Neural cell (in vitro differentiated cells): ENCODE results near the gene ABCG2. TPM values are rescaled to one million over a fixed set of nuclear protein-coding genes. Genes with fewer than 3 reads are reported as not detected.

Experiments used
- H2AFZ ChIP-seq: fragments of 200-600, 300-800 bp; sonication (generic), shearing (Covaris generic); 2 replicates; pipeline ENCODE4 v1.6.0; 2014; ENCODE audit warnings: low read depth, mild to moderate bottlenecking, antibody characterized with exemption, low read length, moderate library complexity
- H3F3A ChIP-seq: fragments of 200-600 bp; shearing (Covaris generic); 2 replicates; pipeline ENCODE4 v1.6.1; 2016; ENCODE audit warnings: mild to moderate bottlenecking, moderate library complexity, mixed read lengths, antibody characterized with exemption, low read length; ENCODE audit not compliant: insufficient read depth, poor library complexity, severe bottlenecking
- H3K27ac ChIP-seq: fragments of 200-600, 300-800 bp; sonication (generic), shearing (Covaris generic); 2 replicates; pipeline ENCODE4 v1.5.1; 2014; ENCODE audit warnings: mild to moderate bottlenecking, low read length, moderate library complexity
- H3K27me3 ChIP-seq: fragments of 300-800, 200-600 bp; sonication (generic), shearing (Covaris generic); 2 replicates; pipeline ENCODE4 v1.6.0; 2014; ENCODE audit warnings: mild to moderate bottlenecking, low read depth, low read length, moderate library complexity; ENCODE audit not compliant: insufficient read depth
- H3K36me3 ChIP-seq: fragments of 300-800, 200-600 bp; sonication (generic), shearing (Covaris generic); 2 replicates; pipeline ENCODE4 v1.5.1; 2014; ENCODE audit warnings: mild to moderate bottlenecking, antibody characterized with exemption, low read length, moderate library complexity; ENCODE audit not compliant: insufficient read depth
- H3K4me2 ChIP-seq: fragments of 300-800, 200-600 bp; sonication (generic), shearing (Covaris generic); 2 replicates; pipeline ENCODE4 v1.6.0; 2014; ENCODE audit warnings: mild to moderate bottlenecking, low read length
- H3K4me3 ChIP-seq: fragments of 300-800, 200-600 bp; sonication (generic), shearing (Covaris generic); 2 replicates; pipeline ENCODE4 v1.5.1; 2014; ENCODE audit warnings: mild to moderate bottlenecking, low read length, moderate library complexity
- H3K79me2 ChIP-seq: fragments of 200-600 bp; shearing (Covaris generic); replicated peaks from 2 replicates; pipeline ENCODE4 v1.6.0; 2014; ENCODE audit warnings: mild to moderate bottlenecking, low read length, moderate library complexity; ENCODE audit not compliant: insufficient read depth
- H3K9ac ChIP-seq: fragments of 300-800, 200-600 bp; sonication (generic), shearing (Covaris generic); 2 replicates; pipeline ENCODE4 v1.6.1; 2016; ENCODE audit warnings: mild to moderate bottlenecking, low read length, mixed read lengths
- H3K9me2 ChIP-seq: fragments of 200-600 bp; shearing (Covaris generic); 2 replicates; pipeline ENCODE4 v1.6.1; 2016; ENCODE audit warnings: mild to moderate bottlenecking, low read length, mixed read lengths; ENCODE audit not compliant: insufficient read depth
- H3K9me3 ChIP-seq: fragments of 200-600, 300-800 bp; sonication (generic), shearing (Covaris generic); 2 replicates; pipeline ENCODE4 v1.6.1; 2016; ENCODE audit warnings: mild to moderate bottlenecking, mixed run types, low read length, moderate library complexity, mixed read lengths
- H4K20me1 ChIP-seq: fragments of 200-600 bp; shearing (Covaris generic); 2 replicates; pipeline ENCODE4 v1.6.1; 2016; ENCODE audit warnings: mild to moderate bottlenecking, mixed run types; ENCODE audit not compliant: insufficient read depth
- EP300 ChIP-seq: fragments of 450-650 bp; conservative IDR thresholded peaks from 2 replicates; pipeline ENCODE4 v1.6.1; 2014; ENCODE audit warnings: antibody characterized with exemption, mild to moderate bottlenecking, moderate library complexity; ENCODE audit not compliant: poor library complexity, severe bottlenecking
- EZH2 ChIP-seq: fragments of 200-600, 300-800 bp; shearing (Covaris generic), sonication (generic); IDR thresholded peaks from 2 replicates; pipeline ENCODE4 v1.6.1; 2014; ENCODE audit warnings: antibody characterized with exemption, low read length, borderline replicate concordance, mild to moderate bottlenecking; ENCODE audit not compliant: insufficient read depth, poor library complexity, severe bottlenecking
- MXI1 ChIP-seq: fragments of 450-650 bp; conservative IDR thresholded peaks from 2 replicates; pipeline ENCODE4 v1.6.1; 2014; ENCODE audit warnings: antibody characterized with exemption, mild to moderate bottlenecking; ENCODE audit not compliant: poor library complexity, severe bottlenecking
- POLR2AphosphoS5 ChIP-seq: IDR thresholded peaks from 2 replicates; pipeline ENCODE4 v1.6.1; 2012
- RAD21 ChIP-seq: fragments of 450-650 bp; conservative IDR thresholded peaks from 2 replicates; pipeline ENCODE4 v1.6.1; 2014; ENCODE audit warnings: antibody characterized with exemption, mild to moderate bottlenecking, moderate library complexity
- SMC3 ChIP-seq: fragments of 450-650 bp; conservative IDR thresholded peaks from 2 replicates; pipeline ENCODE4 v1.6.1; 2014; ENCODE audit warnings: antibody characterized with exemption, mild to moderate bottlenecking, moderate library complexity; ENCODE audit not compliant: poor library complexity
- TAF1 ChIP-seq: IDR thresholded peaks from 2 replicates; pipeline ENCODE4 v1.6.1; 2012; ENCODE audit warnings: low read depth
- polyA plus RNA-seq: library from polyadenylated mRNA; depleted of rRNA; stranded (reverse); fragments of >200 nt; gene quantifications from 2 replicates; pipeline ENCODE4 v1.2.3, GENCODE V29; 2014
- TF ChIP-seq, protein P1 (sequence below): fragments of 450-650 bp; IDR thresholded peaks from 2 replicates; pipeline ENCODE4 v1.5.1; 2014; ENCODE audit warnings: antibody characterized with exemption, mild to moderate bottlenecking, moderate library complexity; ENCODE audit not compliant: poor library complexity, severe bottlenecking
- TF ChIP-seq, protein P2 (sequence below): IDR thresholded peaks from 2 replicates; pipeline ENCODE4 v1.6.1; 2012; ENCODE audit warnings: borderline replicate concordance

ABCG2 gene
- polyA plus RNA-seq, 1 donor from 2014 or later = not detected

DNA sequence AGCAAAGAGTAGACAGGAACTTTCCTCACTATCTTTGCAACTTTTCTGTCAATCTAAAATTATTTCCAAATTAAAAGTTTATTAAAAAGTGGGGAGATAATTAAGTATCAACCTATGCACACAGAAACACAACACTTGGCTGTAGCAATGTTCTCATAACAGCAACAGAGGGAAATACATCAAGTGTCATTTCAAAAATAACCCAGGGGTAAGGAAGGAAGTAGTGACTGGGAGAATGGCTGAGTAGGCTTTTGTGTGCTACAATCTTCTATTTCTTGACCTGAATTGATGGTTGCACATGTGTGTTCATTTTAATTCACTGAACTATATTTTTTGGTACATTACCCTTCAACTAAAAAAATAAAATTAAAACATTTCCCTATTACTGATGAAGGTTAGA is 67.5 kb downstream of the ABCG2 start:
- Histone ChIP-seq H3K27ac (no peak overlapping the region), H3K4me3 (no peak overlapping the region), H3F3A (no peaks in the 10 kb centered on the region), H3K9me2 (no peaks in the 10 kb centered on the region), H4K20me1 (no peaks in the 10 kb centered on the region), H3K36me3 (no peaks in the 10 kb centered on the region), H3K9me3 (no peaks in the 10 kb centered on the region), H3K27me3 (no peaks in the 10 kb centered on the region), H3K79me2 (no peaks in the 10 kb centered on the region), H3K4me2 (no peak overlapping the region), H3K9ac (no peak overlapping the region), H2AFZ (no peak overlapping the region)
- TF ChIP-seq SMC3 = no peak
- TF ChIP-seq, protein P1, sequence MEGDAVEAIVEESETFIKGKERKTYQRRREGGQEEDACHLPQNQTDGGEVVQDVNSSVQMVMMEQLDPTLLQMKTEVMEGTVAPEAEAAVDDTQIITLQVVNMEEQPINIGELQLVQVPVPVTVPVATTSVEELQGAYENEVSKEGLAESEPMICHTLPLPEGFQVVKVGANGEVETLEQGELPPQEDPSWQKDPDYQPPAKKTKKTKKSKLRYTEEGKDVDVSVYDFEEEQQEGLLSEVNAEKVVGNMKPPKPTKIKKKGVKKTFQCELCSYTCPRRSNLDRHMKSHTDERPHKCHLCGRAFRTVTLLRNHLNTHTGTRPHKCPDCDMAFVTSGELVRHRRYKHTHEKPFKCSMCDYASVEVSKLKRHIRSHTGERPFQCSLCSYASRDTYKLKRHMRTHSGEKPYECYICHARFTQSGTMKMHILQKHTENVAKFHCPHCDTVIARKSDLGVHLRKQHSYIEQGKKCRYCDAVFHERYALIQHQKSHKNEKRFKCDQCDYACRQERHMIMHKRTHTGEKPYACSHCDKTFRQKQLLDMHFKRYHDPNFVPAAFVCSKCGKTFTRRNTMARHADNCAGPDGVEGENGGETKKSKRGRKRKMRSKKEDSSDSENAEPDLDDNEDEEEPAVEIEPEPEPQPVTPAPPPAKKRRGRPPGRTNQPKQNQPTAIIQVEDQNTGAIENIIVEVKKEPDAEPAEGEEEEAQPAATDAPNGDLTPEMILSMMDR = no peak
- TF ChIP-seq TAF1 = no peak
- no peak for TF ChIP-seq MXI1
- TF ChIP-seq EP300 = no peak
- TF ChIP-seq, protein P2, sequence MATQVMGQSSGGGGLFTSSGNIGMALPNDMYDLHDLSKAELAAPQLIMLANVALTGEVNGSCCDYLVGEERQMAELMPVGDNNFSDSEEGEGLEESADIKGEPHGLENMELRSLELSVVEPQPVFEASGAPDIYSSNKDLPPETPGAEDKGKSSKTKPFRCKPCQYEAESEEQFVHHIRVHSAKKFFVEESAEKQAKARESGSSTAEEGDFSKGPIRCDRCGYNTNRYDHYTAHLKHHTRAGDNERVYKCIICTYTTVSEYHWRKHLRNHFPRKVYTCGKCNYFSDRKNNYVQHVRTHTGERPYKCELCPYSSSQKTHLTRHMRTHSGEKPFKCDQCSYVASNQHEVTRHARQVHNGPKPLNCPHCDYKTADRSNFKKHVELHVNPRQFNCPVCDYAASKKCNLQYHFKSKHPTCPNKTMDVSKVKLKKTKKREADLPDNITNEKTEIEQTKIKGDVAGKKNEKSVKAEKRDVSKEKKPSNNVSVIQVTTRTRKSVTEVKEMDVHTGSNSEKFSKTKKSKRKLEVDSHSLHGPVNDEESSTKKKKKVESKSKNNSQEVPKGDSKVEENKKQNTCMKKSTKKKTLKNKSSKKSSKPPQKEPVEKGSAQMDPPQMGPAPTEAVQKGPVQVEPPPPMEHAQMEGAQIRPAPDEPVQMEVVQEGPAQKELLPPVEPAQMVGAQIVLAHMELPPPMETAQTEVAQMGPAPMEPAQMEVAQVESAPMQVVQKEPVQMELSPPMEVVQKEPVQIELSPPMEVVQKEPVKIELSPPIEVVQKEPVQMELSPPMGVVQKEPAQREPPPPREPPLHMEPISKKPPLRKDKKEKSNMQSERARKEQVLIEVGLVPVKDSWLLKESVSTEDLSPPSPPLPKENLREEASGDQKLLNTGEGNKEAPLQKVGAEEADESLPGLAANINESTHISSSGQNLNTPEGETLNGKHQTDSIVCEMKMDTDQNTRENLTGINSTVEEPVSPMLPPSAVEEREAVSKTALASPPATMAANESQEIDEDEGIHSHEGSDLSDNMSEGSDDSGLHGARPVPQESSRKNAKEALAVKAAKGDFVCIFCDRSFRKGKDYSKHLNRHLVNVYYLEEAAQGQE = no peak
- TF ChIP-seq POLR2AphosphoS5 = no peak
- no peak for TF ChIP-seq EZH2
- no peak for TF ChIP-seq RAD21

DNA sequence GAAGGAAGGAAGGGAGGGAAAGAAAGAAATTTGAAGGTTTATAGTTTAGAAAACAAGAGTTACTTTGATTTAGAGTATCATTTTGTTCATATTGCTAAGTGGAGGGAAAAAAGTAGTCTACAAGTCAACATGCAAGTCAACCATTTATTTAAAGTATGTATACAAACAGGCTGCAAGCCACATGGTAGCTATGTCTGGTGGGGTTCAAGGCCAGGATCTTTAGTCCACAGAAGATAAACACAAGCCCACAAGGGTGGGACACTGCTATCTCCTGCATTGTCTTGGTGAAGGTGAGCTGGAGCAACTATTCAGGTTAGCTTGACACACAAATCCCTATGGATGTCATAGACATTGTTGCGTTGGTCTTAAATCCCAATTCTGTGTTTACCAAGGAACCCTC is 71.4 kb downstream of the ABCG2 start:
- TF ChIP-seq RAD21 (no peak), MXI1 (no peak), TAF1 (no peak), SMC3 (no peak), EZH2 (no peak), EP300 (no peak), POLR2AphosphoS5 (no peak)
- TF ChIP-seq, protein P2 = no peak
- TF ChIP-seq, protein P1 = no peak
- no peaks in the 10 kb centered on the region for H3K79me2 ChIP-seq
- no peaks in the 10 kb centered on the region for H4K20me1 ChIP-seq
- H3K27me3 ChIP-seq = no peaks in the 10 kb centered on the region
- no peak overlapping the region for H2AFZ ChIP-seq
- H3K4me3 ChIP-seq = no peak overlapping the region
- no peaks in the 10 kb centered on the region for H3K9me3 ChIP-seq
- H3K36me3 ChIP-seq = no peaks in the 10 kb centered on the region
- no peak overlapping the region for H3K9ac ChIP-seq
- H3K4me2 ChIP-seq = no peak overlapping the region
- H3K27ac ChIP-seq = no peak overlapping the region
- H3K9me2 ChIP-seq = no peaks in the 10 kb centered on the region
- H3F3A ChIP-seq = no peaks in the 10 kb centered on the region
